HG03064 (cell line): ENCODE results near the gene MSTO1.
"Not testable (repeated sequence)": the region's sequence is repeated elsewhere in the genome, so short reads cannot be mapped to it uniquely, and the experiment has no call there.

Source experiments
- ATAC-seq: cut with Tn5 transposase; IDR thresholded peaks from one replicate; pipeline ENCODE4 v1.9.1; 2021; ENCODE audit warnings: low read depth; ENCODE audit not compliant: unreplicated experiment

Gene MSTO1

GRCh38 chr1:155610257-155610647 lies 234 bp downstream of the MSTO1 start:
- ATAC-seq: peak; percentile 26

GRCh38 chr1:155613226-155613625 lies 3.2 kb downstream of the MSTO1 start:
- ATAC-seq: not testable (repeated sequence)

GRCh38 chr1:155622191-155622590 lies 12.2 kb downstream of the MSTO1 start:
- ATAC-seq: no peak

- ATAC-seq: no peak
Measured at GRCh38 chr1:155623357-155623756, 13.3 kb downstream of the MSTO1 start.

GRCh38 chr1:155626428-155626827 lies 16.4 kb downstream of the MSTO1 start:
- not testable (repeated sequence) for ATAC-seq

- ATAC-seq: no peak
Measured at GRCh38 chr1:155636397-155637153, 26.6 kb downstream of the MSTO1 start.

GRCh38 chr1:155640367-155640766 lies 30.3 kb downstream of the MSTO1 start:
- no peak for ATAC-seq

- ATAC-seq: not testable (repeated sequence)
Measured at GRCh38 chr1:155642559-155643180, 32.7 kb downstream of the MSTO1 start.

GRCh38 chr1:155643230-155643629 lies 33.2 kb downstream of the MSTO1 start:
- no peak for ATAC-seq

GRCh38 chr1:155645034-155645598 lies 35.1 kb downstream of the MSTO1 start:
- no peak for ATAC-seq

- no peak for ATAC-seq
Measured at GRCh38 chr1:155645648-155646047, 35.6 kb downstream of the MSTO1 start.

- no peak for ATAC-seq
Measured at GRCh38 chr1:155646307-155646706, 36.3 kb downstream of the MSTO1 start.

- ATAC-seq: no peak
Measured at GRCh38 chr1:155648207-155649147, 38.5 kb downstream of the MSTO1 start.

- no peak for ATAC-seq
Measured at GRCh38 chr1:155649676-155650075, 39.7 kb downstream of the MSTO1 start.

- ATAC-seq: no peak
Measured at GRCh38 chr1:155650231-155650757, 40.3 kb downstream of the MSTO1 start.

GRCh38 chr1:155651861-155652661 lies 42.0 kb downstream of the MSTO1 start:
- no peak for ATAC-seq

- ATAC-seq: no peak
Measured at GRCh38 chr1:155652951-155653350, 42.9 kb downstream of the MSTO1 start.

- no peak for ATAC-seq
Measured at GRCh38 chr1:155657463-155657862, 47.4 kb downstream of the MSTO1 start.

- ATAC-seq: not testable (repeated sequence)
Measured at GRCh38 chr1:155661239-155661638, 51.2 kb downstream of the MSTO1 start.
